Measurements from ENCODE around the gene GDF10. TPM values are rescaled to one million over a fixed set of nuclear protein-coding genes. Genes with fewer than 3 reads are reported as not detected.

The GDF10 gene
- total and polyA plus RNA-seq, 12 donors, result 0.10 to 1.6 (median 0.42) TPM

- peaks cover 0 to 40% (median 11%) of the 10 kb centered on the region in 7 donors for H3K27me3 ChIP-seq
- no peak for TF ChIP-seq CTCF (IDR thresholded peaks at IDR 0.05)
- intact Hi-C loops (cut with DNase I), result no loop called here
- H3K36me3 ChIP-seq, result no peaks in the 10 kb centered on the region
- no peaks in the 10 kb centered on the region for H3K4me1 ChIP-seq
- 90 to 93% methylated on average over 9 of the region's 9 CpGs for WGBS, 2 donors
- no peak overlapping the region for H3K4me3 ChIP-seq
- ATAC-seq (no peak), DNase-seq (no peak)
- no peaks in the 10 kb centered on the region for H3K9me3 ChIP-seq
- no peak overlapping the region for H3K27ac ChIP-seq
Measured at GRCh38 chr10:47294057-47294456, 5.9 kb upstream of the GDF10 start.

- ATAC-seq (no peak), DNase-seq (no peak)
- no peak for TF ChIP-seq CTCF (IDR thresholded peaks at IDR 0.05)
- Histone ChIP-seq H3K4me3 (no peak overlapping the region), H3K27ac (no peak overlapping the region), H3K27me3 (peaks cover 0 to 45% (median 11%) of the 10 kb centered on the region in 7 donors), H3K36me3 (no peaks in the 10 kb centered on the region), H3K9me3 (no peaks in the 10 kb centered on the region), H3K4me1 (no peaks in the 10 kb centered on the region)
- intact Hi-C loops (cut with DNase I), result no loop called here
- 82 to 86% methylated on average over 5 of the region's 5 CpGs for WGBS, 2 donors
Measured at GRCh38 chr10:47294501-47294900, 5.5 kb upstream of the GDF10 start.

GRCh38 chr10:47295411-47295810, 4.6 kb upstream of the GDF10 start:
- H3K27me3 ChIP-seq, result peaks cover 5 to 54% (median 18%) of the 10 kb centered on the region in 7 donors
- H3K36me3 ChIP-seq, result no peaks in the 10 kb centered on the region
- H3K27ac ChIP-seq, result no peak overlapping the region
- TF ChIP-seq CTCF (IDR thresholded peaks at IDR 0.05), result no peak
- ATAC-seq, result no peak
- intact Hi-C loops (cut with DNase I), result no loop called here
- 82 to 92% methylated on average over 5 of the region's 5 CpGs for WGBS, 2 donors
- peaks cover 0 to 2% (median under 1%) of the 10 kb centered on the region in 9 donors for H3K4me1 ChIP-seq
- H3K4me3 ChIP-seq, result no peak overlapping the region
- no peaks in the 10 kb centered on the region for H3K9me3 ChIP-seq
- DNase-seq, result no peak

- intact Hi-C loops (cut with DNase I), result no loop called here
- Histone ChIP-seq H3K27me3 (peaks cover 8 to 63% (median 27%) of the 10 kb centered on the region in 7 donors), H3K36me3 (no peaks in the 10 kb centered on the region), H3K27ac (peak overlapping the region in 1 of 10 donors; percentile 15), H3K4me3 (no peak overlapping the region), H3K4me1 (peaks cover 0 to 10% (median 4%) of the 10 kb centered on the region in 9 donors), H3K9me3 (no peaks in the 10 kb centered on the region)
- DNase-seq (no peak), ATAC-seq (no peak)
- WGBS, 2 donors, result 56 to 66% methylated on average over 12 of the region's 12 CpGs
- TF ChIP-seq CTCF (IDR thresholded peaks at IDR 0.05), result no peak
Measured at GRCh38 chr10:47296156-47296894, 3.7 kb upstream of the GDF10 start.
